HepG2 (cell line): Measurements from ENCODE around the gene ZDHHC14. TPM values are rescaled to one million over a fixed set of nuclear protein-coding genes. Genes with fewer than 3 reads are reported as not detected.

ENCODE experiments used
- ATAC-seq: fragments of 200-7000 bp; cut with Tn5 transposase; 3 replicates; pipeline ENCODE4 v1.9.1; 2020; ENCODE audit warnings: mild to moderate bottlenecking, moderate library complexity
- BruUV-seq: library from RNA; stranded (reverse); fragments of 400-500 nt; replicated peaks from 2 replicates; lab custom pipeline; 2021; lab: Mats Ljungman, UMichigan
- CTCF ChIA-PET: fragments of 300-600 bp; formaldehyde crosslinking; extraction: SDS; loops from one replicate; lab custom pipeline; 2021; ENCODE audit warnings: low total read pairs, inconsistent platforms, low intra/inter-chr PET ratio; lab: Yijun Ruan, JAX
- POLR2A ChIA-PET: fragments of 350-600 bp; sonication (Branson Sonifier 250); formaldehyde crosslinking; loops from one replicate; lab custom pipeline; 2020; ENCODE audit warnings: antibody characterized with exemption, inconsistent platforms; lab: Yijun Ruan, JAX
- DNase-seq: peaks from one replicate; pipeline ENCODE4 v3.0.0-alpha.2; 2015; ENCODE audit warnings: low spot score
- FAIRE-seq: peaks from 3 replicates; lab custom pipeline; 2011; peaks lifted over from hg19 to GRCh38; lab: Jason Lieb, UNC
- H2AFZ ChIP-seq: one replicate; pipeline ENCODE4 v1.6.1; 2011; ENCODE audit warnings: low read length, inconsistent platforms
- H3K27ac ChIP-seq: fragments of 300-600 bp; 3 replicates; pipeline ENCODE4 v1.8.0; 2011; ENCODE audit warnings: mixed run types, mild to moderate bottlenecking, mixed read lengths, low read length, inconsistent platforms; ENCODE audit not compliant: insufficient read depth; ENCODE audit errors: extremely low read length
- H3K27me3 ChIP-seq, 2 experiments: fragments of 200-600 bp in 1 of 2; 2 replicates in 1 of 2; 3 replicates in 1 of 2; pipeline versions ENCODE4 v1.6.0 to v1.8.0; 2011; ENCODE audit warnings: low read length in 2 of 2, mild to moderate bottlenecking in 2 of 2, moderate library complexity in 2 of 2, inconsistent platforms in 1 of 2; ENCODE audit not compliant: insufficient read depth in 2 of 2, control insufficient read depth in 1 of 2
- H3K36me3 ChIP-seq, 2 experiments: fragments of 200-600 bp in 1 of 2; replicated peaks in 1 of 2; 2 replicates in 1 of 2; 3 replicates in 1 of 2; pipeline versions ENCODE4 v1.5.1 to v1.8.0; 2011; ENCODE audit warnings: low read length in 2 of 2, inconsistent platforms in 1 of 2; ENCODE audit not compliant: insufficient read depth in 2 of 2, control insufficient read depth in 1 of 2
- H3K4me1 ChIP-seq: 2 replicates; pipeline ENCODE4 v1.5.1; 2012; ENCODE audit warnings: low read length, inconsistent platforms; ENCODE audit not compliant: insufficient read depth
- H3K4me2 ChIP-seq: 2 replicates; pipeline ENCODE4 v1.6.0; 2011; ENCODE audit warnings: low read depth, low read length, inconsistent platforms
- H3K4me3 ChIP-seq, 3 experiments: fragments of 200-600 bp in 1 of 3; sonication (generic), shearing (Covaris generic) in 1 of 3; replicated peaks in 1 of 3; 2 replicates each; pipeline ENCODE4 v1.5.1; 2011 to 2016; ENCODE audit warnings: low read length in 3 of 3, inconsistent platforms in 2 of 3, low read depth in 2 of 3, mild to moderate bottlenecking in 2 of 3, control low read depth in 1 of 3, mixed read lengths in 1 of 3; ENCODE audit not compliant: insufficient read depth in 1 of 3
- H3K79me2 ChIP-seq: one replicate; pipeline ENCODE4 v1.6.1; 2011; ENCODE audit warnings: low read length, inconsistent platforms; ENCODE audit not compliant: insufficient read depth
- H3K9ac ChIP-seq: 2 replicates; pipeline ENCODE4 v1.6.0; 2011; ENCODE audit warnings: mild to moderate bottlenecking, low read depth, low read length, inconsistent platforms; ENCODE audit not compliant: insufficient read depth
- H3K9me3 ChIP-seq: 2 replicates; pipeline ENCODE4 v1.5.1; 2012; ENCODE audit warnings: mild to moderate bottlenecking, low read length
- H4K20me1 ChIP-seq: 2 replicates; pipeline ENCODE4 v1.6.0; 2011; ENCODE audit warnings: inconsistent platforms, mild to moderate bottlenecking, low read length, moderate library complexity; ENCODE audit not compliant: insufficient read depth
- ARNT2 ChIP-seq: sonication (generic); formaldehyde crosslinking; IDR thresholded peaks from 2 replicates; pipeline ENCODE4 v1.8.0; 2022; ENCODE audit warnings: mild to moderate bottlenecking, low read depth, missing genetic modification reagents, moderate library complexity
- BATF2 ChIP-seq: sonication (generic); formaldehyde crosslinking; IDR thresholded peaks from 2 replicates; pipeline ENCODE4 v1.8.0; 2022; ENCODE audit warnings: mild to moderate bottlenecking, missing genetic modification reagents, moderate library complexity
- BCL6 ChIP-seq: IDR thresholded peaks from 2 replicates; pipeline ENCODE4 v1.6.1; 2016; ENCODE audit warnings: missing genetic modification reagents, missing compliant biosample characterization
- BHLHE40 ChIP-seq: IDR thresholded peaks from 2 replicates; pipeline ENCODE4 v1.6.1; 2011; ENCODE audit warnings: low read length, improper control_type of control experiment
- E2F1 ChIP-seq: sonication (generic); formaldehyde crosslinking; IDR thresholded peaks from 2 replicates; pipeline ENCODE4 v1.5.0; 2020; ENCODE audit warnings: missing genetic modification reagents
- FLYWCH1 ChIP-seq: sonication (generic); formaldehyde crosslinking; IDR thresholded peaks from 2 replicates; pipeline ENCODE4 v1.8.1; 2023; ENCODE audit warnings: mild to moderate bottlenecking, missing genetic modification reagents
- FOXK2 ChIP-seq: fragments of 450-650 bp; IDR thresholded peaks from 2 replicates; pipeline ENCODE4 v1.6.1; 2016
- HNRNPK ChIP-seq: fragments of 200-400 bp; formaldehyde crosslinking; IDR thresholded peaks from 2 replicates; pipeline ENCODE4 v1.6.1; 2018; ENCODE audit warnings: low read length, low read depth, moderate library complexity, mild to moderate bottlenecking; ENCODE audit not compliant: poor library complexity, severe bottlenecking
- HOXA5 ChIP-seq: sonication (generic); formaldehyde crosslinking; IDR thresholded peaks from 2 replicates; pipeline ENCODE4 v1.4.0; 2020; ENCODE audit warnings: missing genetic modification reagents
- NR1H2 ChIP-seq: sonication (generic); formaldehyde crosslinking; IDR thresholded peaks from 2 replicates; pipeline ENCODE4 v1.8.1; 2022; ENCODE audit warnings: low read depth, missing genetic modification reagents, borderline replicate concordance
- SIX1 ChIP-seq: sonication (generic); formaldehyde crosslinking; IDR thresholded peaks from 2 replicates; pipeline ENCODE4 v1.4.0; 2020; ENCODE audit warnings: missing genetic modification reagents, borderline replicate concordance
- ZBTB38 ChIP-seq: sonication (generic); formaldehyde crosslinking; IDR thresholded peaks from 2 replicates; pipeline ENCODE4 v1.5.1; 2020; ENCODE audit warnings: mild to moderate bottlenecking, missing genetic modification reagents
- ZNF180 ChIP-seq: sonication (generic); formaldehyde crosslinking; IDR thresholded peaks from 2 replicates; pipeline ENCODE4 v1.4.0; 2020; ENCODE audit warnings: low read depth, missing genetic modification reagents, borderline replicate concordance
- ZNF282 ChIP-seq: fragments of 450-650 bp; IDR thresholded peaks from 2 replicates; pipeline ENCODE4 v1.6.1; 2018; ENCODE audit not compliant: partially characterized antibody
- ZNF616 ChIP-seq: sonication (generic); formaldehyde crosslinking; IDR thresholded peaks from 2 replicates; pipeline ENCODE4 v1.5.0; 2020; ENCODE audit warnings: low read depth, mild to moderate bottlenecking, missing genetic modification reagents
- ZNF768 ChIP-seq: sonication (generic); formaldehyde crosslinking; IDR thresholded peaks from 2 replicates; pipeline ENCODE4 v1.4.0; 2020; ENCODE audit warnings: missing genetic modification reagents
- WGBS: methylation state at CpG from one replicate; pipeline ENCODE4 v1.1.6; 2017; ENCODE audit warnings: low lambda C conversion rate; 5-methylcytosine and 5-hydroxymethylcytosine counted together
- in situ Hi-C: cut with HindIII; loops from 2 replicates; pipeline ENCODE4 v1.10.0; 2017; ENCODE audit warnings: low pct_unique_long_range_greater_than_20kb; ENCODE audit not compliant: extremely low pct_ligation_motif_present
- intact Hi-C: fragments of 100-400 bp; cut with micrococcal nuclease; formaldehyde crosslinking; loops from one replicate; pipeline ENCODE4 v1.10.0; 2022; ENCODE audit not compliant: unreplicated experiment
- polyA plus RNA-seq, 8 experiments: library from polyadenylated mRNA; depleted of rRNA in 3 of 8; stranded (reverse) in 7 of 8; unstranded in 1 of 8; fragments of >200 nt; fragmentation: Illumina TruSeq in 4 of 8; extraction: Trizol in 4 of 8; gene quantifications; 2 replicates each; pipeline versions ENCODE4 v1.2.1 to v1.2.3, GENCODE V29; 2011 to 2016; ENCODE audit warnings: low read depth in 4 of 8, missing spikeins in 1 of 8, mixed read lengths in 1 of 8; ENCODE audit not compliant: insufficient read depth in 1 of 8
- total RNA-seq, 5 experiments: library from RNA; depleted of rRNA; stranded (reverse); fragments of >200 nt; fragmentation: Illumina TruSeq; extraction: Trizol; gene quantifications; 2 replicates each; pipeline ENCODE4 v1.2.3, GENCODE V29; 2016; ENCODE audit warnings: low read depth in 1 of 5

ZDHHC14 gene
- total and polyA plus RNA-seq, 2 of the 13 experiments (the other 11 are each of a cell fraction or from before 2014, with no cell fraction given): 3.7 to 9.5 TPM

GRCh38 chr6:157625764-157626163 is 244.8 kb downstream of the ZDHHC14 start:
- ChIA-PET CTCF (no interaction called here), POLR2A (no interaction called here)
- H3K9me3 ChIP-seq: no peaks in the 10 kb centered on the region
- FAIRE-seq (no peak), ATAC-seq (no peak), DNase-seq (no peak)
- no TSS peak for BruUV-seq
- H3K4me2 ChIP-seq: no peak overlapping the region
- no peak overlapping the region for H2AFZ ChIP-seq
- 91% methylated on average over 10 of the region's 10 CpGs for WGBS
- H3K4me3 ChIP-seq: no peak overlapping the region
- in situ Hi-C loops: no loop called here
- TF ChIP-seq E2F1 (CRISPR knock-in tag): no peak
- no peak for TF ChIP-seq BATF2
- no peak for TF ChIP-seq BCL6 (CRISPR knock-in tag)
- no peak for TF ChIP-seq SIX1
- TF ChIP-seq FOXK2: no peak
- no peak for TF ChIP-seq ZBTB38 (CRISPR knock-in tag)
- TF ChIP-seq ZNF180: no peak
- TF ChIP-seq ZNF768 (CRISPR knock-in tag): no peak
- TF ChIP-seq FLYWCH1: no peak
- TF ChIP-seq HOXA5: no peak
- no peak for TF ChIP-seq ZNF616 (CRISPR knock-in tag)
- no peak for TF ChIP-seq HNRNPK
- TF ChIP-seq BHLHE40: no peak
- TF ChIP-seq ARNT2 (CRISPR knock-in tag): no peak
- TF ChIP-seq NR1H2: no peak
- TF ChIP-seq ZNF282: no peak
- TF ChIP-seq, all 625 proteins: peak for 0
- H3K9ac ChIP-seq: no peak overlapping the region
- 0 out of 5 replicates have a peak, but pooled peaks cover 0 to 1% of the 10 kb centered on the region in 2 experiments for H3K36me3 ChIP-seq
- H3K4me1 ChIP-seq: no peaks in the 10 kb centered on the region
- H3K79me2 ChIP-seq: no peaks in the 10 kb centered on the region
- no peak overlapping the region for H3K27ac ChIP-seq
- H3K27me3 ChIP-seq: no peaks in the 10 kb centered on the region
- H4K20me1 ChIP-seq: no peaks in the 10 kb centered on the region
- intact Hi-C loops: no loop called here
